ENCODE measurements around the gene DPF1. TPM values are rescaled to one million over a fixed set of nuclear protein-coding genes. Genes with fewer than 3 reads are reported as not detected.
"Not testable (repeated sequence)": the region's sequence is repeated elsewhere in the genome, so short reads cannot be mapped to it uniquely, and the experiment has no call there.

The DPF1 gene
- total and polyA plus RNA-seq, 4 donors = 0.72 to 2.1 (median 1.3) TPM; not detected in 1

- no peak for ATAC-seq (ENCODE audit: low FRiP score)
- Histone ChIP-seq H3K9me3 (ENCODE audit: control insufficient read depth, low read length) (no peaks in the 10 kb centered on the region), H3K36me3 (ENCODE audit: control insufficient read depth in 1 of 2, insufficient read depth in 2 of 2, low read length in 1 of 2) (no peaks in the 10 kb centered on the region), H3K4me3 (ENCODE audit: low read length in 2 of 2) (peak overlapping the region; percentile 43 to 59), H3K27ac (ENCODE audit: low read depth in 1 of 2, low read length in 2 of 2) (peak overlapping the region; percentile 91 to 95), H3K27me3 (ENCODE audit: control insufficient read depth in 1 of 2, insufficient read depth in 2 of 2, low read length in 1 of 2) (no peaks in the 10 kb centered on the region), H3K4me1 (ENCODE audit: control insufficient read depth in 1 of 2, insufficient read depth in 2 of 2, low read length in 2 of 2) (peaks cover 1 to 6% of the 10 kb centered on the region in 2 donors)
- intact Hi-C loops (cut with DNase I) = loop anchor here (2.0 to 5.0 kb wide), 3 partner anchors 13 to 57 kb away; partner anchors contain the start of genes KCNK6 (in 1 of the 2) and YIF1B (in 1 of the 2)
- DNase-seq = peak in 1 of 2 donors; percentile 75
- WGBS, 2 donors = 13 to 18% methylated on average over 14 of the region's 14 CpGs
Observed at GRCh38 chr19:38265213-38265861, 41.3 kb upstream of the DPF1 start.

GRCh38 chr19:38264486-38265212 lies 40.6 kb upstream of the DPF1 start, which contains the start of gene SPINT2:
TSS of gene SPINT2 (plus strand) at chr19:38264573. CDS start at chr19:38264893, 320 bp downstream.
- intact Hi-C loops (cut with DNase I) = loop anchor here (2.0 to 5.0 kb wide), 3 partner anchors 14 to 58 kb away; partner anchors contain the start of genes KCNK6 (in 1 of the 2) and YIF1B (in 1 of the 2)

GRCh38 chr19:38263689-38264485 lies 39.9 kb upstream of the DPF1 start:
- Histone ChIP-seq H3K27me3 (ENCODE audit: control insufficient read depth in 1 of 2, insufficient read depth in 2 of 2, low read length in 1 of 2) (no peaks in the 10 kb centered on the region), H3K9me3 (ENCODE audit: control insufficient read depth, low read length) (no peaks in the 10 kb centered on the region), H3K4me1 (ENCODE audit: control insufficient read depth in 1 of 2, insufficient read depth in 2 of 2, low read length in 2 of 2) (peaks cover 0 to 3% of the 10 kb centered on the region in 2 donors), H3K4me3 (ENCODE audit: low read length in 2 of 2) (peak overlapping the region; percentile 43 to 59), H3K36me3 (ENCODE audit: control insufficient read depth in 1 of 2, insufficient read depth in 2 of 2, low read length in 1 of 2) (no peaks in the 10 kb centered on the region), H3K27ac (ENCODE audit: low read depth in 1 of 2, low read length in 2 of 2) (peak overlapping the region; percentile 91 to 95)
- ATAC-seq (ENCODE audit: low FRiP score) (peak; percentile 71), DNase-seq (peak; percentile 84 to 86)
- 7 to 14% methylated on average over 15 to 34 of the region's 34 CpGs for WGBS, 2 donors
- intact Hi-C loops (cut with DNase I) = loop anchor here in 1 of 2 donors (2.0 kb wide), 1 partner anchor 15 kb away; no protein-coding TSS in a partner anchor

More at GRCh38 chr19:38264486-38265212, 40.6 kb upstream of the DPF1 start, which contains the start of gene SPINT2:
- peak within 1 kb of the TSS; percentile 91 to 95 for H3K27ac ChIP-seq (ENCODE audit: low read depth in 1 of 2, low read length in 2 of 2)
- H3K4me1 ChIP-seq (ENCODE audit: control insufficient read depth in 1 of 2, insufficient read depth in 2 of 2, low read length in 2 of 2) = peaks cover 0 to 3% of the 10 kb centered on the region in 2 donors
- H3K27me3 ChIP-seq (ENCODE audit: control insufficient read depth in 1 of 2, insufficient read depth in 2 of 2, low read length in 1 of 2) = no peaks in the 10 kb centered on the region
- peak in 1 of 2 donors; percentile 80 for DNase-seq
- H3K4me3 ChIP-seq (ENCODE audit: low read length in 2 of 2) = peak within 1 kb of the TSS; percentile 43 to 59
- no peaks in the 10 kb centered on the region for H3K36me3 ChIP-seq (ENCODE audit: control insufficient read depth in 1 of 2, insufficient read depth in 2 of 2, low read length in 1 of 2)
- H3K9me3 ChIP-seq (ENCODE audit: control insufficient read depth, low read length) = no peaks in the 10 kb centered on the region
- 3 to 4% methylated on average over 76 to 78 of the region's 78 CpGs for WGBS, 2 donors
- peak; percentile 58 for ATAC-seq (ENCODE audit: low FRiP score)

GRCh38 chr19:38262585-38263268 lies 38.7 kb upstream of the DPF1 start:
- H3K9me3 ChIP-seq (ENCODE audit: control insufficient read depth, low read length) = no peaks in the 10 kb centered on the region
- ATAC-seq (ENCODE audit: low FRiP score) (no peak), DNase-seq (no peak)
- intact Hi-C loops (cut with DNase I) = no loop called here
- no peak overlapping the region for H3K27ac ChIP-seq (ENCODE audit: low read depth in 1 of 2, low read length in 2 of 2)
- no peak overlapping the region for H3K4me3 ChIP-seq (ENCODE audit: low read length in 2 of 2)
- 92 to 94% methylated on average over 7 of the region's 7 CpGs for WGBS, 2 donors
- H3K4me1 ChIP-seq (ENCODE audit: control insufficient read depth in 1 of 2, insufficient read depth in 2 of 2, low read length in 2 of 2) = no peaks in the 10 kb centered on the region
- H3K36me3 ChIP-seq (ENCODE audit: control insufficient read depth in 1 of 2, insufficient read depth in 2 of 2, low read length in 1 of 2) = no peaks in the 10 kb centered on the region
- no peaks in the 10 kb centered on the region for H3K27me3 ChIP-seq (ENCODE audit: control insufficient read depth in 1 of 2, insufficient read depth in 2 of 2, low read length in 1 of 2)

- 92 to 95% methylated on average over 12 of the region's 12 CpGs for WGBS, 2 donors
- DNase-seq; H3K4me1 ChIP-seq (ENCODE audit: control insufficient read depth in 1 of 2, insufficient read depth in 2 of 2, low read length in 2 of 2); H3K36me3 ChIP-seq (ENCODE audit: control insufficient read depth in 1 of 2, insufficient read depth in 2 of 2, low read length in 1 of 2); H3K27ac ChIP-seq (ENCODE audit: low read depth in 1 of 2, low read length in 2 of 2); H3K4me3 ChIP-seq (ENCODE audit: low read length in 2 of 2); intact Hi-C loops (cut with DNase I); ATAC-seq (ENCODE audit: low FRiP score); H3K9me3 ChIP-seq (ENCODE audit: control insufficient read depth, low read length); H3K27me3 ChIP-seq (ENCODE audit: control insufficient read depth in 1 of 2, insufficient read depth in 2 of 2, low read length in 1 of 2): not testable (repeated sequence)
Observed at GRCh38 chr19:38261942-38262341, 37.9 kb upstream of the DPF1 start.

GRCh38 chr19:38255383-38256014 lies 31.5 kb upstream of the DPF1 start:
- H3K27ac ChIP-seq (ENCODE audit: low read depth in 1 of 2, low read length in 2 of 2) = peak overlapping the region; percentile 70 to 92
- H3K4me3 ChIP-seq (ENCODE audit: low read length in 2 of 2) = peak overlapping the region; percentile 78 to 80
- H3K36me3 ChIP-seq (ENCODE audit: control insufficient read depth in 1 of 2, insufficient read depth in 2 of 2, low read length in 1 of 2) = no peaks in the 10 kb centered on the region
- DNase-seq = no peak
- H3K9me3 ChIP-seq (ENCODE audit: control insufficient read depth, low read length) = no peaks in the 10 kb centered on the region
- no peaks in the 10 kb centered on the region for H3K4me1 ChIP-seq (ENCODE audit: control insufficient read depth in 1 of 2, insufficient read depth in 2 of 2, low read length in 2 of 2)
- no peak for ATAC-seq (ENCODE audit: low FRiP score)
- WGBS, 2 donors = 3 to 5% methylated on average over 17 of the region's 17 CpGs
- intact Hi-C loops (cut with DNase I) = loop anchor here (10.0 kb wide), 1 partner anchor 1149 kb away; the partner anchor contains the start of gene ZFP36 (in 2 of the 2)
- H3K27me3 ChIP-seq (ENCODE audit: control insufficient read depth in 1 of 2, insufficient read depth in 2 of 2, low read length in 1 of 2) = no peaks in the 10 kb centered on the region

- Histone ChIP-seq H3K4me3 (ENCODE audit: low read length in 2 of 2) (peak overlapping the region in 1 of 2 donors; percentile 0), H3K4me1 (ENCODE audit: control insufficient read depth in 1 of 2, insufficient read depth in 2 of 2, low read length in 2 of 2) (no peaks in the 10 kb centered on the region), H3K36me3 (ENCODE audit: control insufficient read depth in 1 of 2, insufficient read depth in 2 of 2, low read length in 1 of 2) (no peaks in the 10 kb centered on the region), H3K9me3 (ENCODE audit: control insufficient read depth, low read length) (no peaks in the 10 kb centered on the region), H3K27me3 (ENCODE audit: control insufficient read depth in 1 of 2, insufficient read depth in 2 of 2, low read length in 1 of 2) (no peaks in the 10 kb centered on the region), H3K27ac (ENCODE audit: low read depth in 1 of 2, low read length in 2 of 2) (peak overlapping the region; percentile 25 to 99)
- DNase-seq (no peak), ATAC-seq (ENCODE audit: low FRiP score) (no peak)
- 22 to 23% methylated on average over 5 of the region's 5 CpGs for WGBS, 2 donors
- intact Hi-C loops (cut with DNase I) = loop anchor here (5.0 to 10.0 kb wide), 2 partner anchors 134 to 1151 kb away; partner anchors contain the start of genes ZFP36 (in 2 of the 2), GGN (in 1 of the 2) and SPRED3 (in 1 of the 2)
Observed at GRCh38 chr19:38253788-38254187, 29.8 kb upstream of the DPF1 start.
